Endothelial cell of umbilical vein (primary cell): ENCODE results near the gene NFKBIE. TPM values are rescaled to one million over a fixed set of nuclear protein-coding genes. Genes with fewer than 3 reads are reported as not detected.

Experiments
- BruUV-seq: library from RNA; stranded (reverse); fragments of 400-500 nt; replicated peaks from 2 replicates; lab custom pipeline; 2021; lab: Mats Ljungman, UMichigan
- CTCF ChIA-PET: fragments of 300-600, 350-600 bp; sonication (Branson Sonifier 250); formaldehyde crosslinking; loops from one replicate; lab custom pipeline; 2021; ENCODE audit warnings: antibody characterized with exemption, inconsistent platforms; lab: Charles Lee
- POLR2A ChIA-PET: fragments of 300-600, 350-600 bp; sonication (Branson Sonifier 250); formaldehyde crosslinking; loops from one replicate; lab custom pipeline; 2021; ENCODE audit warnings: antibody characterized with exemption, inconsistent platforms; lab: Charles Lee
- DNase-seq: peaks from one replicate; pipeline ENCODE4 v3.0.0-alpha.2; 2011; ENCODE audit warnings: low read depth, low spot score
- FAIRE-seq: peaks from 2 replicates; lab custom pipeline; 2011; peaks lifted over from hg19 to GRCh38; lab: Jason Lieb, UNC
- H2AFZ ChIP-seq: 2 replicates; pipeline ENCODE4 v1.6.0; 2012; ENCODE audit warnings: low read depth, low read length, control low read depth, inconsistent platforms
- H3K27ac ChIP-seq: 2 replicates; pipeline ENCODE4 v1.5.1; 2011; ENCODE audit warnings: low read depth, mild to moderate bottlenecking, control low read depth, low read length, moderate library complexity; ENCODE audit not compliant: insufficient read depth
- H3K27me3 ChIP-seq, 2 experiments: 2 replicates each; pipeline versions ENCODE4 v1.6.0 to v1.6.1; 2011; ENCODE audit warnings: low read length in 2 of 2, mixed read lengths in 1 of 2; ENCODE audit not compliant: control insufficient read depth in 2 of 2, insufficient read depth in 2 of 2
- H3K36me3 ChIP-seq, 2 experiments: 2 replicates in 1 of 2; 3 replicates in 1 of 2; pipeline ENCODE4 v1.5.1; 2011; ENCODE audit warnings: low read length in 2 of 2, mild to moderate bottlenecking in 1 of 2, moderate library complexity in 1 of 2; ENCODE audit not compliant: control insufficient read depth in 2 of 2, insufficient read depth in 2 of 2; ENCODE audit errors: extremely low read depth in 1 of 2
- H3K4me1 ChIP-seq: 3 replicates; pipeline ENCODE4 v1.5.1; 2011; ENCODE audit warnings: mild to moderate bottlenecking, low read length; ENCODE audit not compliant: control insufficient read depth, insufficient read depth; ENCODE audit errors: extremely low read depth
- H3K4me2 ChIP-seq: 2 replicates; pipeline ENCODE4 v1.6.1; 2011; ENCODE audit warnings: low read length, control low read depth, mixed read lengths; ENCODE audit not compliant: insufficient read depth
- H3K4me3 ChIP-seq, 3 experiments: fragments of 200-600 bp in 1 of 3; sonication (generic), shearing (Covaris generic) in 1 of 3; replicated peaks in 1 of 3; 2 replicates each; pipeline ENCODE4 v1.5.1; 2011 to 2016; ENCODE audit warnings: control low read depth in 3 of 3, low read length in 3 of 3, mild to moderate bottlenecking in 2 of 3, inconsistent platforms in 1 of 3, low read depth in 1 of 3, moderate library complexity in 1 of 3; ENCODE audit not compliant: insufficient read depth in 1 of 3
- H3K79me2 ChIP-seq: 2 replicates; pipeline ENCODE4 v1.6.0; 2012; ENCODE audit warnings: low read length, inconsistent platforms; ENCODE audit not compliant: control insufficient read depth, insufficient read depth
- H3K9ac ChIP-seq: replicated peaks from 2 replicates; pipeline ENCODE3; 2011; ENCODE audit warnings: low read length, control low read depth; ENCODE audit not compliant: insufficient read depth; ENCODE audit errors: extremely low read depth
- H3K9me1 ChIP-seq: replicated peaks from 3 replicates; pipeline ENCODE4 v1.6.0; 2011; ENCODE audit warnings: mild to moderate bottlenecking, low read length; ENCODE audit not compliant: control insufficient read depth, insufficient read depth; ENCODE audit errors: extremely low read depth
- H3K9me3 ChIP-seq: replicated peaks from 2 replicates; pipeline ENCODE4 v1.5.1; 2012; ENCODE audit warnings: low read length, inconsistent platforms; ENCODE audit not compliant: control insufficient read depth, insufficient read depth
- H4K20me1 ChIP-seq: replicated peaks from 2 replicates; pipeline ENCODE3; 2011; ENCODE audit warnings: mild to moderate bottlenecking, low read length; ENCODE audit not compliant: control insufficient read depth, insufficient read depth; ENCODE audit errors: extremely low read depth
- CTCF ChIP-seq, 2 donors: IDR thresholded peaks; 1 replicate in 1 of 2; 2 replicates in 1 of 2; pipeline ENCODE4 v1.5.1; 2011; ENCODE audit warnings: low read length in 2 of 2, mild to moderate bottlenecking in 2 of 2, moderate library complexity in 2 of 2, control low read depth in 1 of 2, inconsistent platforms in 1 of 2, low read depth in 1 of 2; ENCODE audit not compliant: insufficient read depth in 1 of 2; ENCODE audit errors: extremely low read depth in 1 of 2
- EZH2 ChIP-seq: IDR thresholded peaks from 2 replicates; pipeline ENCODE4 v1.6.1; 2012; ENCODE audit warnings: borderline replicate concordance, low read depth, mild to moderate bottlenecking, moderate library complexity, low read length, inconsistent platforms; ENCODE audit not compliant: severe bottlenecking
- FOS ChIP-seq: IDR thresholded peaks from 2 replicates; pipeline ENCODE4 v1.6.1; 2011; ENCODE audit warnings: mild to moderate bottlenecking, low read length, moderate library complexity, borderline replicate concordance; ENCODE audit not compliant: insufficient read depth
- GATA2 ChIP-seq: IDR thresholded peaks from 2 replicates; pipeline ENCODE4 v1.7.0; 2011; ENCODE audit warnings: low read depth, mild to moderate bottlenecking, moderate library complexity, mixed read lengths, low read length; ENCODE audit not compliant: insufficient read length, insufficient read depth
- JUN ChIP-seq: IDR thresholded peaks from 2 replicates; pipeline ENCODE4 v1.6.1; 2011; ENCODE audit warnings: borderline replicate concordance, low read depth; ENCODE audit not compliant: insufficient read length, insufficient read depth
- MAX ChIP-seq: IDR thresholded peaks from 2 replicates; pipeline ENCODE4 v1.6.1; 2011; ENCODE audit not compliant: insufficient read depth, insufficient read length
- MYC ChIP-seq: IDR thresholded peaks from one replicate; pipeline ENCODE4 v1.6.1; 2011; ENCODE audit warnings: mild to moderate bottlenecking, low read depth, low read length
- POLR2A ChIP-seq: IDR thresholded peaks from 2 replicates; pipeline ENCODE4 v1.6.1; 2012; ENCODE audit warnings: low read depth, mild to moderate bottlenecking, control low read depth, low read length
- POLR2AphosphoS5 ChIP-seq: IDR thresholded peaks from 2 replicates; pipeline ENCODE4 v1.6.1; 2012; ENCODE audit warnings: low read depth, mild to moderate bottlenecking, control low read depth, low read length, moderate library complexity; ENCODE audit not compliant: insufficient read depth
- dilution Hi-C: fragments of 300-500 bp; cut with MboI; formaldehyde crosslinking; loops from one replicate; pipeline ENCODE4 v1.15.0; 2019; ENCODE audit warnings: low sequenced_read_pairs; ENCODE audit not compliant: extremely low pct_ligation_motif_present
- intact Hi-C: fragments of 100-400 bp; cut with micrococcal nuclease; formaldehyde crosslinking; loops from one replicate; pipeline ENCODE4 v1.10.0; 2022
- polyA plus RNA-seq, 4 experiments: library from polyadenylated mRNA; depleted of rRNA in 3 of 4; stranded (reverse) in 3 of 4; unstranded in 1 of 4; fragments of >200 nt; gene quantifications; 2 replicates each; pipeline versions ENCODE4 v1.2.1 to v1.2.3, GENCODE V29; 2011 to 2012; ENCODE audit warnings: missing spikeins in 1 of 4
- total RNA-seq: library from RNA; stranded (reverse); gene quantifications from 2 replicates; pipeline ENCODE4 v1.2.3, GENCODE V29; 2021

The NFKBIE gene
- total and polyA plus RNA-seq, 2 donors (not counting 3 experiments of a cell fraction or from before 2014, with no cell fraction given), result 19.0 to 22.6 TPM

GRCh38 chr6:44275271-44275748 is 10.0 kb upstream of the NFKBIE start:
- no TSS peak for BruUV-seq
- H4K20me1 ChIP-seq, result no peaks in the 10 kb centered on the region
- dilution Hi-C loops (no loop called here), intact Hi-C loops (no loop called here)
- no peaks in the 10 kb centered on the region for H3K36me3 ChIP-seq
- ChIA-PET CTCF (interaction anchor here (1.0 to 2.1 kb wide), 5 partner anchors 8 to 62 kb away, joined by 3 to 11 read pairs (median 5); partner anchors contain the start of gene AARS2), POLR2A (interaction anchor here (0.6 kb wide), 1 partner anchor 14 kb away, joined by 6 read pairs; no protein-coding TSS in a partner anchor)
- no peak for DNase-seq
- H3K27me3 ChIP-seq, result peaks cover 28 to 43% of the 10 kb centered on the region in 2 experiments
- H3K27ac ChIP-seq, result no peak overlapping the region
- no peaks in the 10 kb centered on the region for H3K9me3 ChIP-seq
- no peaks in the 10 kb centered on the region for H3K79me2 ChIP-seq
- no peak overlapping the region for H3K4me2 ChIP-seq
- no peaks in the 10 kb centered on the region for H3K9me1 ChIP-seq
- H2AFZ ChIP-seq, result no peak overlapping the region
- TF ChIP-seq EZH2, result no peak
- TF ChIP-seq MYC, result no peak
- TF ChIP-seq FOS, result no peak
- no peak for TF ChIP-seq GATA2
- TF ChIP-seq POLR2A, result no peak
- TF ChIP-seq JUN, result no peak
- TF ChIP-seq CTCF (IDR thresholded peaks at IDR 0.05; ENCODE audit: extremely low read depth in 1 of 2, insufficient read depth in 1 of 2, low read depth in 1 of 2, low read length in 2 of 2), result no peak
- no peak for TF ChIP-seq MAX
- TF ChIP-seq POLR2AphosphoS5, result no peak
- no peak for FAIRE-seq
- H3K4me3 ChIP-seq, result no peak overlapping the region
- no peak overlapping the region for H3K9ac ChIP-seq
- H3K4me1 ChIP-seq, result no peaks in the 10 kb centered on the region
